Stimulated activated naive B cell treated with anti-CD40 and anti-IgM and Interleukin-4, amounts not matched to agents 10 μg/mL and 1 μg/mL and 100 μg/mL, for 72 hours (primary cell): ENCODE measurements around the gene SLC4A7.
"Not testable (repeated sequence)": the region's sequence is repeated elsewhere in the genome, so short reads cannot be mapped to it uniquely, and the experiment has no call there.

Experiments used
- ATAC-seq, 2 donors: fragments of 150-1000 bp; cut with Tn5 transposase; replicated peaks; 2 replicates each; pipeline ENCODE4 v1.10.0; 2021; ENCODE audit warnings: moderate library complexity in 1 of 2
- DNase-seq: peaks from one replicate; pipeline ENCODE4 v3.0.0; 2021
- H3K27ac Mint-ChIP-seq: one replicate; pipeline ENCODE4 v1.8.0; 2022; ENCODE audit warnings: mild to moderate bottlenecking, mixed read lengths
- H3K27me3 Mint-ChIP-seq, 2 donors: one replicate each; pipeline ENCODE4 v1.8.0; 2022; ENCODE audit warnings: mixed read lengths in 2 of 2
- H3K36me3 Mint-ChIP-seq, 2 donors: one replicate each; pipeline ENCODE4 v1.8.0; 2022; ENCODE audit warnings: mixed read lengths in 2 of 2, mild to moderate bottlenecking in 1 of 2
- H3K4me1 Mint-ChIP-seq, 2 donors: one replicate each; pipeline ENCODE4 v1.8.0; 2022; ENCODE audit warnings: mixed read lengths in 2 of 2, mild to moderate bottlenecking in 1 of 2
- H3K4me3 Mint-ChIP-seq, 2 donors: one replicate each; pipeline ENCODE4 v1.8.0; 2022; ENCODE audit warnings: mild to moderate bottlenecking in 2 of 2, mixed read lengths in 2 of 2, moderate library complexity in 1 of 2
- H3K9me3 Mint-ChIP-seq, 2 donors: one replicate each; pipeline ENCODE4 v1.8.0; 2022; ENCODE audit warnings: mixed read lengths in 2 of 2, mild to moderate bottlenecking in 1 of 2

The SLC4A7 gene

DNA sequence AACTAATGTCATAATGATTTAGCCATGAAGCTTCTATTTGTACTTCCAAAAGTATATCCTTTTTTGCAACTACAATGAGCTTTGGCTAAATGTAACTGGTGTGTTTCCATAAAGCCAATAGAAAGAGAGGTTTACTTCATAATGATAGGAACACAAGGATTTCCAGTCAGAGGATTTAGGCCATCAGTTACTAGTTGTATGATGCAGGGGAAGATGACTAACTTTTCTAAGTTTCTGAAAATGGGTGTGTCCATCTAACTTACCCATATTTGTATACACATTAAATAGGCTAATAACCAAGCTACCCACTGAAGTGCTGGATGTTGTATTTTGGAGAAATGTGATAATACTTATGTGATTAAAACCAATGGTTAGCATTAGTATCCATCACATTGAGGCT is 55.7 kb downstream of the SLC4A7 start:
- Mint-ChIP-seq H3K27me3 (no peaks in the 10 kb centered on the region), H3K27ac (no peak overlapping the region), H3K4me3 (no peak overlapping the region), H3K4me1 (no peaks in the 10 kb centered on the region), H3K9me3 (no peaks in the 10 kb centered on the region), H3K36me3 (peaks cover 21 to 41% of the 10 kb centered on the region in 2 donors)
- no peak for ATAC-seq
- no peak for DNase-seq

DNA sequence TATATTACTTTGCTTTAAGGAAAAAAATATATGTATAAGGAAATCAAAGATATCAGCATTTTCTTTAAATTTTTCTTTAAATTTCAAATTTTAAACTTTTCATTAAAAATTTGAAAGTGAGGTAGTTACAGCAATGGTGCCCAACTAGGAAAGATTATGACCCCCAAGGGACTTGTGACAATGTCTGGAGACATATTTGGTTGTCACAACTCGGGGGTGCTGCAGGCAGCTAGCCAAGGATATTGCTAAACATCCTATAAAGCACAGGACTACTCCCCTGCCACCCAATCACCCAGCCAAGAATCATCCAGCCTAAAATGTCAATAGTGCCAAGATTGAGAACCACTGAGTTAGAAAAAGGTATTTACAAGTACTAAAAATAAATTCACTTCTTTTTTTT is 57.3 kb downstream of the SLC4A7 start:
- ATAC-seq (no peak), DNase-seq (no peak)
- H3K9me3 Mint-ChIP-seq: no peaks in the 10 kb centered on the region
- no peaks in the 10 kb centered on the region for H3K27me3 Mint-ChIP-seq
- H3K4me1 Mint-ChIP-seq: peaks cover 0 to 2% of the 10 kb centered on the region in 2 donors
- peaks cover 16 to 31% of the 10 kb centered on the region in 2 donors for H3K36me3 Mint-ChIP-seq
- no peak overlapping the region for H3K27ac Mint-ChIP-seq
- no peak overlapping the region for H3K4me3 Mint-ChIP-seq

DNA sequence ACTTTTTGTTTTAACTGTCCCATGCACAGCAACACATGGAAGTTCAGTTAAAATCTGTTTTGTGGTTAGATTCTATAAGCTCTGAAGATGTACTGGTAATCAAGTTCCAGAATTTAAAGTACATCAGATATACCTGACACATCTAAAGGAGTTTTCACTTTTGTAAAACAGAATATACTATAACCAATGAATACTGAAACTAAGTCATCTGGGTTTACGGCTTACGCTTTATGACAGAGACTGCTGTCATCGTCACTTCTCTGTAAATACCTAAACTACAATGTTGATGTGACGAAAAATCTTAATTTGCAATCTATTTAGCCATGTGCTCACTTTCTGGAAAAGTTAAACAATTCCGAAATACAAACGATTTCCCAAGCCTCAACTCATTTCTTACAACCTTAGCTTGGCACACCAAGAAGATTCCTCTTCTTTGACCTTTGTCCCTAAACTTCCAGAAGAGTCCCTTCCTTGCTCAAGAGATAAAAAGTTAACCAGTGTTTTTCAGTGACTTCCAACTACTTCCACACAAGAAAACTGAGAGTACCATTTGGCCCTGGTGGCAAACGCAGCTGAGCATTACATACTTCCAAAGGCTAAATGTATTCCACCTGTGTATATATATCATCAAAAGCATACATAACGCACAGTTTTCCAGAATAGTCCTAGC is 58.2 kb downstream of the SLC4A7 start:
- DNase-seq (no peak), ATAC-seq (no peak)
- Mint-ChIP-seq H3K9me3 (no peaks in the 10 kb centered on the region), H3K36me3 (peaks cover 13 to 26% of the 10 kb centered on the region in 2 donors), H3K4me3 (no peak overlapping the region), H3K4me1 (peaks cover 0 to 2% of the 10 kb centered on the region in 2 donors), H3K27ac (no peak overlapping the region), H3K27me3 (no peaks in the 10 kb centered on the region)

DNA sequence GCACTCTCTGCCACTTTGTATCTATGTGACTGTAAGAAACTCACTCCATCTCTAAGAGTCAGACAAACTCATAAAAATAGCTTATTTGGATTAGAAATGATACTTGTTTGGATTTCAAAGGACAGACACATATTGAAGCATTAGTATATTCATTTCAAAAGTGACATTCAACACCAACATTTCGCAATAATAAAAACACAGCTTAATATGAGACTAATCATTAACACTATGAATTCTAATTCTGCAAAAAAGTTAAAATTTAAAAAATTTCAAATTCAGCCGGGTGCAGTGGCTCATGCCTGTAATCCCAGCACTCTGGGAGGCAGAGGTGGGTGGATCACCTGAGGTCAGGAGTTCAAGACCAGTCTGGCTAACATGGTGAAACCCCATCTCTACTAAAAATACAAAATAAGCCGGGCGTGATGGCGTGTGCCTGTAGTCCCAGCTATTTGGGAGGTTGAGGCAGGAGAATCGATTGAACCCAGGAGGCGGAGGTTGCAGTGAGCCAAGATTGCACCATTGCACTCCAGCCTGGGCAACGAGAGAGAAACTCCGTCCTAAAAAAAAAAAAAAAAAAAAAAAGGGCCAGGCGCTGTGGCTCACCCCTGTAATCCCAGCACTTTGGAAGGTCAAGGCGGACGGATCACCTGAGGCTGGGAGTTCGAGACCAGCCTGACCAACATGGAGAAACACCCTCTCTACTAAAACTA is 59.2 kb downstream of the SLC4A7 start:
- H3K4me1 Mint-ChIP-seq, DNase-seq, ATAC-seq, H3K27ac Mint-ChIP-seq, H3K9me3 Mint-ChIP-seq, H3K27me3 Mint-ChIP-seq, H3K4me3 Mint-ChIP-seq: not testable (repeated sequence)
- H3K36me3 Mint-ChIP-seq: peaks cover 13 to 26% of the 10 kb centered on the region in 2 donors

DNA sequence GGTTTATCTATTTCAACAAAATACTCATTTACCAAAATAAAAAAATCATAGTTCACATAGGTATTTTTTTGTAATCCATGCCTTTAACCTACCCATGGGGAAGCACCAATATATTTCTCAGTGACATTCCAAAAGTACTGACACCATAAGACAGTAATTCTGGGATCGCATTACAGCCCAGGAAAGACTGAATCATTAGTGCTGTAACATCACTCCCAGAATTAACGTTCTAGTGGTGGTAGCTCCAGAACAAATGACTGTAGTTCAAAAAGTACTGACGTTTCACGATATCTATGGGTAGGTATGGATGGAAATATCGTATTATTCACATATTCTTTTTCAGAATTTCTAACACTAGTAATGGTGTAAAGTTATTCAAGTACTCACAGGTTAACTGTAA is 60.7 kb downstream of the SLC4A7 start:
- Mint-ChIP-seq H3K27ac (no peak overlapping the region), H3K9me3 (no peaks in the 10 kb centered on the region), H3K4me3 (no peak overlapping the region), H3K27me3 (no peaks in the 10 kb centered on the region), H3K4me1 (peaks cover 0 to 2% of the 10 kb centered on the region in 2 donors), H3K36me3 (peaks cover 20 to 28% of the 10 kb centered on the region in 2 donors)
- ATAC-seq: no peak
- no peak for DNase-seq

DNA sequence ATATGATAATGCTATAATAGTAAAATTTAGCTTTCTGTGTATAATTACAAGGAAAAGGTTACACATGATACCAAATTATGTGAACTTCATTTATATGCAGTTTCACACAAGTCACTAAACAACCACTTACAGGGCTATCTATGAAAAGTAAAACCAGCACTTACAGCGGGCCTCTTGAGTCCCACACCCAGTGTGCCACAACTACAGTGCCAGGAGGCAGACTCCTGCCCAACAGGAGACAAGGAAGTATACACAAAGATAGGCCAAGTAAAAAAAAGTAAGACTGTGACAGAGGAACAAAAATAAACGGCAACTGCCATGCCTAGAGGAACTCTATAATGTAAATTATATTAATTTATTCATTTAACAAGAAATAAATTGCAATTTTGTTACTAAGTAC is 61.6 kb downstream of the SLC4A7 start:
- ATAC-seq: no peak
- H3K36me3 Mint-ChIP-seq: peaks cover 22 to 30% of the 10 kb centered on the region in 2 donors
- peaks cover 0 to 2% of the 10 kb centered on the region in 2 donors for H3K4me1 Mint-ChIP-seq
- no peaks in the 10 kb centered on the region for H3K9me3 Mint-ChIP-seq
- H3K27ac Mint-ChIP-seq: no peak overlapping the region
- no peak overlapping the region for H3K4me3 Mint-ChIP-seq
- no peaks in the 10 kb centered on the region for H3K27me3 Mint-ChIP-seq
- DNase-seq: no peak

DNA sequence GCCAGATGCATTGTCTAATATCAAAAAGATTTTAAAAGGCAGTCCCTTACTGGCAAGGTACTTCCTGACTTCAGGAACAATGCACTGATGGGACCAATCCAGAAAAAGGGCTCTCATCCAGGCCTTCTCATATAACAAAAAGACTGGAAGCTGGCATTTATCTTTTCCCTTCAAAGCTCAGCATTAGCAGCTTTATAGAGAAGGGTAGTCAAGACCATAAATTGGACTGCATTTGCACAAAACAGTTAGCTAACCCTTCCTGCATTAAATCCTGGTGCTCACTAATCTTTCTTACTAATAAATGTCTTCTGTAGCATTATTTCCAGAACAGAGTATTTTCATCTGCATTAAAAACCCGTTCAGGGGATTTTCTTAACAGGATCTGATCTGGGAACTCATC is 69.0 kb downstream of the SLC4A7 start:
- Mint-ChIP-seq H3K27ac (no peak overlapping the region), H3K4me1 (peaks cover 3 to 5% of the 10 kb centered on the region in 2 donors)

DNA sequence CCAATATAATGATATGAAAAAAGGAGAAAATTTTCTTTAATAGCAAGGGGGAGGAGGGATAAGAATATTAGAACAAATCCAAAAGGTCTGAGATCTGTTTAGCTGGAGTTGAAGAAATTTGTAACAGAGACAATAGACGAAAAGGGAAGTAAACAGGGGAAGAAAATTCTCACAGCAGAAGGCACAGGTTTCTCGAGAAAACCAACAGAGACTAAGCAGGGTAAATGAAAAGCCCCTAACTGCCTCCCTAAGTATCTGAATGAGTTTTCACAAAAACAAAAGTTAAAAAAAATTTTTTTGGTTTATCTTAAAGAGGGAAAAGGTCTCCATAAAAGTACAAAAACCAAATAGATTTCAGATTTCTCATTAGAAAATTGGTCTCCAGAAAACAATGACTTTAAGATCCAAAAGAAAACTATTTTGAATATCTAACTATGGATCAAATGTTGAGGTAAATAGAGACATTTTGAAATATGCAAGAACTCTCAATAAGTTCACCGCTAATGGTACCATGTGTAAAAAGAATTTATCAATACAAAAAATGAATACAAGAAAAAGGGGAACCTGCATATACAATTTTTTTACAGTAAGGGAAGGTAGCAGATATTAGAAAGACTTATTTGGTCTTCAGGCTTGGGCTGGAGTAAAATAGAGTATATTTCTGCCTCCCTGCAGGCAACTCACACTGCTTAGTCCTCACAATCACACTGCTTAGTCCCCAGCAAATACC is 91.1 kb downstream of the SLC4A7 start:
- no peaks in the 10 kb centered on the region for H3K9me3 Mint-ChIP-seq
- H3K4me1 Mint-ChIP-seq: peaks cover 15 to 33% of the 10 kb centered on the region in 2 donors
- peak overlapping the region; percentile 86 for H3K27ac Mint-ChIP-seq
- H3K27me3 Mint-ChIP-seq: no peaks in the 10 kb centered on the region
- ATAC-seq: peak; percentile 98
- peaks cover 24 to 36% of the 10 kb centered on the region in 2 donors for H3K36me3 Mint-ChIP-seq
- DNase-seq: no peak
- peak overlapping the region in 1 of 2 donors; percentile 43 for H3K4me3 Mint-ChIP-seq

More for the DNA sequence above, 69.0 kb downstream of the SLC4A7 start:
- Mint-ChIP-seq H3K9me3 (no peaks in the 10 kb centered on the region), H3K4me3 (no peak overlapping the region), H3K36me3 (peaks cover 25 to 40% of the 10 kb centered on the region in 2 donors), H3K27me3 (no peaks in the 10 kb centered on the region)
- DNase-seq: no peak
- no peak for ATAC-seq

DNA sequence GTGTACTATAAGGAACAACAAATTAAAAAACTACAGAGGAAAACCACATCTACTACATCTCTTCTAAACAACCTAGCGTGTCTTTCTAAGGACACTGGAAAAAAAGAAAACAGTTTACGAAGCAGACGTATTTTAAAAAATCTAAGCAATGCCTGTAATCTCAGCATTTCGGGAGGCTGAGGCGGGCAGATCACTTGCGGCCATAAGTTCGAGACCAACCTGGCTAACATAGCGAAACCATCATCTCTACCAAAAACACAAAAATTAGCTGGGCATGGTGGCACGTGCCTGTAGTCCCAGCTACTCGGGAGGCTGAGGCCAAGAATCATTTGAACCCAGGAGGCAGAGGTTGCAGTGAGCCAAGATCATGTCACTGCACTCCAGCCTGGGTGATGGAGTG is 91.8 kb downstream of the SLC4A7 start:
- ATAC-seq, DNase-seq: not testable (repeated sequence)
- H3K4me3 Mint-ChIP-seq: peak overlapping the region; percentile 43 to 44

DNA sequence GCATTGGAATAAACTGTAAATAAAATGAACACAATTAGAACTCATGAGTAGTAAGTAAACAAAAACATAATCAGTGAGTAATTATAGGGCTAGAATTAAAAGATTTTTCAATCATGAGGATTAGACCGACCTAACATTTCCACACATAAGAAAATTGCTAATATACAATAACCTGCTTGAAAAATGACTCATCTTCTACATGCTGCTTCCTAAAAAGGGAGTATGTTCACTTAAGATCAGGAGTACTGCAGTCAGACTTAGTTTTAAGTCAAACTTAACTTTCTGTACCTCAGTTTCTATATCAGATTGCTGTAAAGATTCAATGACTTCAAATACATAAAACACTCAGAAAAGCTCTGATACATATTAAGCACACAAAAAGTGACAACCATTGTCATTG is 92.4 kb downstream of the SLC4A7 start:
- Mint-ChIP-seq H3K9me3 (no peaks in the 10 kb centered on the region), H3K27ac (no peak overlapping the region), H3K36me3 (peaks cover 19 to 29% of the 10 kb centered on the region in 2 donors), H3K4me3 (peak overlapping the region in 1 of 2 donors; percentile 43), H3K4me1 (peaks cover 15 to 33% of the 10 kb centered on the region in 2 donors), H3K27me3 (no peaks in the 10 kb centered on the region)
- DNase-seq (no peak), ATAC-seq (no peak)

More for the DNA sequence above, 91.8 kb downstream of the SLC4A7 start:
- not testable (repeated sequence) for H3K27ac Mint-ChIP-seq, H3K27me3 Mint-ChIP-seq, H3K9me3 Mint-ChIP-seq
- H3K4me1 Mint-ChIP-seq: peaks cover 15 to 33% of the 10 kb centered on the region in 2 donors
- peaks cover 24 to 35% of the 10 kb centered on the region in 2 donors for H3K36me3 Mint-ChIP-seq

DNA sequence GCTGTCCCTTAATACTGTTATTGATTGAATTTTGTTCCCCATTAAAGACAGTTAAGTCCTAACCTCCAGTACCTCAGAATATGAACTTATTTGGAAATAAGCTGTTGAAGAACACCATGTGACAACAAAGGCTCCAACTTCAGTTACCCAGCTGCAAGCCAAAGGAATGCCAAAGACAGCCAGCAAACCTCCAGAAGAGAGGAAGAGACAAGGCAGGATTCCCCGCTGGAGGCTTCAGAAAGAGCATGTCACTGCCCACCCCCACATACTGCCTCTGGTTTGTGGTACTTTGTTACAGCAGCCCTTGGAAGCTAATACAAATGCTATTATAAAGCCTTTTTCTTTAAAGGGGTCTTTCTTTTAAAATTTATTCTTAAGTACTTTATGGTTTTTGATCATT is 96.6 kb downstream of the SLC4A7 start:
- no peak for DNase-seq
- H3K4me3 Mint-ChIP-seq: no peak overlapping the region
- ATAC-seq: no peak
- peak overlapping the region; percentile 31 for H3K27ac Mint-ChIP-seq
- peaks cover 6 to 16% of the 10 kb centered on the region in 2 donors for H3K4me1 Mint-ChIP-seq
- peaks cover 21 to 36% of the 10 kb centered on the region in 2 donors for H3K36me3 Mint-ChIP-seq
- H3K9me3 Mint-ChIP-seq: no peaks in the 10 kb centered on the region
- no peaks in the 10 kb centered on the region for H3K27me3 Mint-ChIP-seq

DNA sequence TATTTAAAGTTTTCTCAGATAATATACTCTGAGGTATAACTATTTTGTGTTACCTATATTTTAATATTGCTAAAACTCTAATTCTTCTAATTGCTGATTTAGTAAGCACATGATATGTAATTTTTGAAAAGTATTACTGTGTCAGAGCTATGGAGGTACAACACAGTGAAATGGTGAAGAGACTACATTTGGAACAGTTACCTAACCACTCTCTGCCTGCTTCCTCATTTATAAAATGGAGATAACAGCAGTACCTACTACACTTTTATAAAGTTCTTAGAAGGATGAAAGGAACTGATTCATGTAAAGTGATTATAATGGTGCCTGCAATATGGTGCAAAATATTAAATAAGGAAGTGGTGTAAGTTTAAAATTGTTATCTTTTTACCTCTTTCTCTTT is 98.7 kb downstream of the SLC4A7 start:
- Mint-ChIP-seq H3K4me1 (no peaks in the 10 kb centered on the region), H3K27me3 (no peaks in the 10 kb centered on the region), H3K4me3 (no peak overlapping the region), H3K36me3 (peaks cover 18 to 32% of the 10 kb centered on the region in 2 donors), H3K27ac (no peak overlapping the region), H3K9me3 (no peaks in the 10 kb centered on the region)
- DNase-seq (no peak), ATAC-seq (peak; percentile 53 to 60)

DNA sequence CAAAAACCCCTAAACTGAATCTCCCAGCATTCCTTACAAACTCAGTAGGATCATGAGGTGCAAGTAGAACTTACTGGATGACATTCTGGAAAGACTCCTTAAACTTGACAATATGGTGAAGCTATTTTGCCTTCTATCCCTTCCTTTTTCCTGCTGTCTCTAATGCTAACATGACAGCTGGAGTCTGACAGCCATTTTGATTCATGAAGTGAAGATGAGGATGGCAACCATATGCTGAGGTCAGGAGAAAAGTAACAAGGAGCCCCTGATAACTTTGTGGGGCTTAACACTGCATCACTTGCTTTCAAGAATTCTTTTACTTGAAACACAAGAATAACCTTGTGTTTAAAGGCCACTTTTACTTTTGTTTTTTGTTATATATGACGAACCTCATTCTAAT is 100.0 kb downstream of the SLC4A7 start:
- H3K4me3 Mint-ChIP-seq: no peak overlapping the region
- no peak overlapping the region for H3K27ac Mint-ChIP-seq
- ATAC-seq (no peak), DNase-seq (no peak)
- H3K27me3 Mint-ChIP-seq: no peaks in the 10 kb centered on the region
- no peaks in the 10 kb centered on the region for H3K9me3 Mint-ChIP-seq
- H3K4me1 Mint-ChIP-seq: no peaks in the 10 kb centered on the region
- H3K36me3 Mint-ChIP-seq: peaks cover 19 to 31% of the 10 kb centered on the region in 2 donors

DNA sequence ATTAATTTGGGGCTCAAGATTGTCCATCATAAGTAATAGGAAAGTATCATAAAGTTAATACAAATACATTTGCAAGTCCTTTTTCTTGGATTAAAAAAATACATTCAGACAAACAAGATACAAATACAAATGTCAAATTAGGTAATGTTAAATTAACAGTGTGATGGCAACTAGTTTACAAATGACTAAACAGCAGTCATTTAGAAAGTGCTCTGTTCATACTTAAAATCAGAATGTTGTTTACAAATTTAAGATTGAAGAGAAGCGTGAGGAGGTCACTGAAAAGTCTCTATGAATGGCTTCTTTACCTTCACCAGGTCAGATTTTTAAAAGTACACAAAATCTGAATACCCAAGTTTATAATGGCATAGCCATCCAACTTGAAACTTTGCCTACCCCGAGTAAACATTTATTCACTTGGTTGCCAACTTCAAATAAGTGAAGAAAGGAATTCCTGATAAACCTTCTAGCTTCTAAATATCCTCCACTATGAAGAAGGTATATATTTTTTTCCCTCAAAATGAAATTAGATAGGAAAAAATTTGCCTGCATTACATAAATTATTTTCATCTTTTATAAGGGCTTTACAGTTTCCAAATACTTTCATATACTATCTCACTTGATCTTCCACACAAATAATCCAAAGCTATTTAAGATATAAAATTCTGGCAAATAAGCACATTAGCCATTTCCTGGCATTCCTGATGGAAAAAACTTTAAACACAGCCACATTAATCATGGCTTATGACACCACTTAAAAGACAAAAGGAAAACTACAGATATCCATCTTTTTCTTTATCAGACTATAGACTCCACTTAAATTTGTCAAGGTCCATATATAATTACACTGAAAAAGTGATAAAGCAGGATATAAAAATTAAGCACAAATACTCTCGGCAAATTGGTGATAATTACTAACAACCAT is 103.5 kb downstream of the SLC4A7 start:
- DNase-seq: no peak
- H3K27ac Mint-ChIP-seq: no peak overlapping the region
- no peak overlapping the region for H3K4me3 Mint-ChIP-seq
- H3K4me1 Mint-ChIP-seq: no peaks in the 10 kb centered on the region
- H3K27me3 Mint-ChIP-seq: no peaks in the 10 kb centered on the region
- ATAC-seq: no peak
- H3K36me3 Mint-ChIP-seq: peaks cover 20 to 32% of the 10 kb centered on the region in 2 donors
- no peaks in the 10 kb centered on the region for H3K9me3 Mint-ChIP-seq
